Forelimb muscle (tissue), 1 donor: ENCODE results near the gene PPIL4. TPM values are rescaled to one million over a fixed set of nuclear protein-coding genes. Genes with fewer than 3 reads are reported as not detected.
"Not testable (repeated sequence)": the region's sequence is repeated elsewhere in the genome, so short reads cannot be mapped to it uniquely, and the experiment has no call there.

Experiments
- DNase-seq: peaks from one replicate; pipeline ENCODE4 v3.0.0-alpha.2; 2013; ENCODE audit warnings: low read depth
- polyA plus RNA-seq: library from polyadenylated mRNA; unstranded; fragments of 120-200 nt; gene quantifications from one replicate; pipeline ENCODE4 v1.2.1, GENCODE V29; 2013; ENCODE audit not compliant: insufficient read length

Gene PPIL4
- polyA plus RNA-seq, 1 donor: 28.9 TPM

- DNase-seq: no peak
These were observed 61.8 kb downstream of the PPIL4 start for GRCh38 chr6:149483849-149484655.

- no peak for DNase-seq
These were observed 62.5 kb downstream of the PPIL4 start for GRCh38 chr6:149483334-149483725.

- no peak for DNase-seq
These were observed 63.1 kb downstream of the PPIL4 start for GRCh38 chr6:149482545-149483333.

- no peak for DNase-seq
These were observed 65.2 kb downstream of the PPIL4 start for GRCh38 chr6:149480502-149481280.

GRCh38 chr6:149478631-149479314, 67.1 kb downstream of the PPIL4 start:
- DNase-seq: no peak

DNA sequence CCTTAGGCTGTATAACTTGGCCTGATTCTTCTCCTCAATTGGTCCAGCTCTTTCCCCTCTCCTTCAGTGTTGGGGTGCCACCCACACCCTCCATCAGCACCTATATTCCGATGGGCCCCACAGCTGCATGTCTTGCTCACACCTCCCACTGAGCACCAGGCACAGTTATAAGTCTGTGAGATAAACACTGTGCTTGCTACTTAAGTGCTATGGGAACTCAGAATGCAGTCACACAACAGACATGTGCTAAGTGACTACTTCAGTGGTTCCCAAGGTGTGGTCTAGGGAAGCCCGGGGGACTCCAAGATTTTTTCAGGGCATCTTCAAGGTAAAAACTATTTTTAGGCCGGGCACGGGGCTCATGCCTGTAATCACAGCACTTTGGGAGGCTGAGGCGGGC, 68.3 kb downstream of the PPIL4 start:
- no peak for DNase-seq

DNA sequence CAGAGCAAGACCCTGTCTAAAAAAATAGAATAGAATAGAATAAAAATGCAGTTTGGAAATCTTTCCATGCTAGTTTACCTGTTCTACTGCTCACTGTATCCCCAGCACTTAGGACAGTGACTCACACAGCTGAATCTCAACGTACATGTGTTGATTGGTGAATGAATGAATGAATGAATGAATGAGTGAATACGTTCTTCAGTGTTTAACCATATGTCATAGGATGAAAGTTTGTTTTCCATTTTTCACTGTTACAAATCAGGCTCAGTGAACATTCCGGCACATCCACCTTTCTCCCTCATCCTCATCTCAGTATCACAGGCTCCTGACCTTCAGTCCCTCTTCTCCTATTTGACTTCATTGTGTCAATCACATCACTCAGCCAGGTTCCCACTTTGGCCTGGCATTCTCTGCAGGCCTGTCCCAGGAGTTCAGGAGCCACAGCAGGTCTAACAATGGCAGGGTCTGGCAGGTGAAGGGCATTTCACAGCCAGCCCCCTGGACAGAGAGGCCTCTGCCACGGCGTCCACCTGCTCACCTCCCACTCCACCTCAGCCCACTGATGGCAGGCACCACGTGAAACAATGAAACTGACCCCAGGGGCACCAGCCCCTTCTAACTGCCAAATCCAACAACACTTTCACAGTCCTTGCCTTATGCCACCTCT, 68.9 kb downstream of the PPIL4 start:
- DNase-seq: no peak

- no peak for DNase-seq
These were observed 71.5 kb downstream of the PPIL4 start for GRCh38 chr6:149474108-149474935.

DNA sequence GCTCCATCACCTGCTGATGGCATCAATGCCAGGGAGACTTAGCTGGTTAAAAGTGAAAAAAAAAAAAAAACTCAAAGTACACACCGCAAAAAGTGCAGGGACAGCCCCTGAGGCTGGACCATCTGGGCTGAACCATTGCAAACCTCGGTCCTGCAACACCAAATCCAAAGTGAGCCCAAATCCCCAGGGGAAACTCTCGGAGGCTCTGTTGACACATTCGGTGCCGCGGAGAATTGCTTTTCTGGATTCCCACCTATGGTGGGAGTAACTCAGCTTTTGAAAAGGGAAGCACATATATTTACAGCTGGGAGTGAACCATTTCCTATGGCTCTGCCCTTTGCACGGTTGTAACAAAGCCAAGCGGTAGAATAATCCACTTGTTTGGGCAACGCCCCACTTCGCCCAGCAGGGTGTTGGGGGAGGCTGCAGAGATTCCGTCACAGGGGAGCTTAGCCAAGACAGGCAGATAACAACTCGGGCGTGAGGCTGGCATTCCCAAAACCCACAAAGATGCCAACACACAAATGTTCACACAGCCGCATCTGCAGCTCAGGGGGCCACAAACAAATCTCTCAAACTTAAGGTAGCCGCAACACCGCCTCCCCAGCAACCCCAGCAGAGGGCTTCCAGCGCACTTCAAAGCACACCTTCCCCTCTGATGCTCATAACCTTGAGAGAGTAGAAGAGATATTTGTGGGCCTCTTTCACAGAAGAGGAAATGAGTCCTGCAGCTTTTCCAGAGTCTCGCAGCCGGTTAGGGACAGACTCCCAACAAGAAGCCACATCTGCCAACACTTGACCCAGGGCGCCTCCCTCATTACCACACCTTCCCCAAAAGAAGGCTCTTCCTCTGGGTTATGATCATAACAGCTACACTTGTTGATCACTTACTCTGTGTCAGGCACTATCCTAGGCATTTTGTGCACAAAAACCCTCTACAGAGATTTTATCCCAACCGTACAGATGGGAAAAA, 72.5 kb downstream of the PPIL4 start:
- DNase-seq: no peak

DNA sequence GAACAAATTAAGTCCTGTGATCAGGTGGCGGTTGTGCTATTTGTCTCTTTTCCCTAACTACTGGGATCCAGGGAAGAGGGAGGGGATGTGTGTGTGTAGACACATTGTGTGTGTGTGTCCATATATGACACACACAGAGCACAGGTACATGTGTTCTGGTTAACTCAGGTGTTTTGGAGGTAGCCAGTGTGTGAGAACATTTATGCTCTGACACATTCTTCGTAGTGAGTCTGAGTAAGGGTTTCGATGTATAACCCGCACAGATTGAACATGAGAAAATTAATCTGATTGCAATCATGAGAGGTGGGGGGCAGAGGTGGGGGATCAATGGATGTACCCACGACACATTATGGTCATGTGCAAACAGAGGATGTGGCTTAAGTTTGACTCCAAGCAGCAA, 73.6 kb downstream of the PPIL4 start:
- DNase-seq: no peak

- no peak for DNase-seq
These were observed 74.0 kb downstream of the PPIL4 start for GRCh38 chr6:149471801-149472200.

DNA sequence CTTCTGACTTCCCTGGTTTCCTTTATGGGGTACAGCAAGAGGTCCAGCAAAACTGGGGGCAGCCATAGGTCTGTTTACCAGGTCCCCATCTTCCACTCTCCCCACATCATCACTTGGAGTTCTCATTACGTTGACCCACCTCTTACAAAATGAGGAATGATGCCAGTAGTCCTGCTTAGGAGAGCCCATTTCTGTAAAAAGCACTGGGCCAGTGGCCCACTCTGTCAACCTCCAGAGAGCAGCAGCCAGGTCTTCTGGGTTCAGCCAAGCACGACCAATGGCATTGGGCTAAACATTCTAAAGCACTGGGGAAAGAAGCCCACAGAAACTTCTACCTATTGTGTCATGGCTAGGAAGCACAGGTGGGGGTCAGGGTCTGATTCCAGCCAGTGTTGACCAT, 74.9 kb downstream of the PPIL4 start:
- DNase-seq: no peak

DNA sequence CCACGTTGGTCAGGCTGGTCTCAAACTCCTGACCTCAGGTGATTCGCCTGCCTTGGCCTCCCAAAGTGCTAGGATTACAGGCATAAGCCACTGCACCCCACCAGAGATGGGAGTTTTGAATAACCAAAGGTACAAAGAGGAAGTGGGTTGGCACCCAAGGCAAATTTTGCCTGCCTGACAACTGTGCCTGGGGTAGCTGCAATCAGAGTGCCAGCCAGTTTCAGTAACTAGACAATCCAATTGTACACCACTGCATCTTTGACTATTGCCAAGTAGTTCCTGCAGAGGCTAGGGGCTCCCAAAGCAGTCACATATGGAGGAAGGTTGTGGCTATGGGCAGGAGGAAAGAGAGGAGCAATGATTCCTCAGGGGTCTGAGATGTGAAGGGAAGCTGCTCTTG, 77.7 kb downstream of the PPIL4 start:
- DNase-seq: no peak

GRCh38 chr6:149467265-149467664, 78.6 kb downstream of the PPIL4 start:
- no peak for DNase-seq

- no peak for DNase-seq
These were observed 81.4 kb downstream of the PPIL4 start for GRCh38 chr6:149464411-149464810.

GRCh38 chr6:149463781-149464180, 82.1 kb downstream of the PPIL4 start:
- DNase-seq: no peak

DNA sequence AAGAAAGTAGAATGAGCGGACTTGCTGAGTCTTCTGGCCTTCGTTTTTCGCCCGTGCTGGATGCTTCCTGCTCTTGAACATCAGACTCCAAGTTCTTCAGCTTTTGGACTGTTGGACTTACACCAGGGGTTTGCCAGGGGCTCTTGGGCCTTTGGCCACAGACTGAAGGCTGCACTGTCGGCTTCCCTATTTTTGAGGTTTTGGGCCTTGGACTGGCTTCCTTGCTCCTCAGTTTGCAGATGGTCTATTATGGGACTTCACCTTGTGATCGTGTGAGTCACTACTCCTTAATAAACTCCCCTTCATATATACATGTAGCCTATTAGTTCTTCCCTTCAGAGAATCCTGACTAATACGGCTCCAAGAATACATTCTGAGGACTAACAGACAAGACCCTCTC, 83.1 kb downstream of the PPIL4 start:
- DNase-seq: not testable (repeated sequence)

GRCh38 chr6:149461670-149462069, 84.2 kb downstream of the PPIL4 start:
- no peak for DNase-seq

DNA sequence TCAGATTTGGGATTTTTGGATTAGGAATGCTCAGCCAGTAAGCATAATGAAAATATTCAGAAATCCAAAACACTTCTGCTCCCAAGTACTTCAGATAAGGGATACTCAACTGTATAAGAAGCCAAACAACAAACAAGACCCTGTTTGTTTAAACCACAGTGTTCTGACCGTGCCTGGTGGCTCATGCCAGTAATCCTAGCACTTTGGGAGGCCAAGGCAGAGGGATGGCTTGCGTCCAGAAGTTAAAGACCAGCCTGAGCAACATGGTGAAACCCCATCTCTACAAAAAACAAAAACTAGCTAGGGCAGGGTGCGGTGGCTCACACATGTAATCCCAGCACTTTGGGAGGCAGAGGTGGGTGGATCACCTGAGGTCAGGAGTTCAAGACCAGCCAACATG, 85.6 kb downstream of the PPIL4 start:
- not testable (repeated sequence) for DNase-seq
